GM21619 (cell line): Measurements from ENCODE around the gene GUSB.
"Not testable (repeated sequence)": the region's sequence is repeated elsewhere in the genome, so short reads cannot be mapped to it uniquely, and the experiment has no call there.

Experiments
- ATAC-seq: cut with Tn5 transposase; IDR thresholded peaks from one replicate; pipeline ENCODE4 v1.9.1; 2021; ENCODE audit not compliant: unreplicated experiment

GUSB gene

DNA sequence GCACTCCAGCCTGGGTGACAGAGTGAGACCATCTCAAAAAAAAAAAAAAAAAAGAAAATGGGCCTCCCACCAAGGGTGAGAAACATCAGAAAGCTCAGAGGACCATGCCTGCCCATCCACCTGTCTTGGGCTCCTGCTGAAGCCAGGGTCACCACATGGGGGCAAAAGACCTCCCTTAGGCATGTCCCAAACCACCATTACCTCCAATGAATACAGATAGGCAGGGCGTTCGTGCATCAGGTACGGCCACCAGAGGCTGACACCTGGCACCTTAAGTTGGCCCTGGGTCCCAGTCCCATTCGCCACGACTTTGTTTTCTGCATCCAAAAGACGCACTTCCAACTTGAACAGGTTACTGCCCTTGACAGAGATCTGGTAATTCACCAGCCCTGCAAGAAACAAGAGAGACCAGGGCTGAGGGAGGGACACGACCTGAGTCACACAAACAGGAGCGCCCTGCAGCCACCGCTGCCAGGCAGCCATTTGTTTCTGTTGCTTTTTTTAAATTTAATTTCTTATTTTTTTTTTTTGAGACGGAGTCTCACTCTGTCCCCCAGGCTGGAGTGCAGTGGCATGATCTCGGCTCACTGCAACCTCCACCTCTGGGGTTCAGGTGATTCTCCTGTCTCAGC, 6.1 kb downstream of the GUSB start:
- no peak for ATAC-seq

DNA sequence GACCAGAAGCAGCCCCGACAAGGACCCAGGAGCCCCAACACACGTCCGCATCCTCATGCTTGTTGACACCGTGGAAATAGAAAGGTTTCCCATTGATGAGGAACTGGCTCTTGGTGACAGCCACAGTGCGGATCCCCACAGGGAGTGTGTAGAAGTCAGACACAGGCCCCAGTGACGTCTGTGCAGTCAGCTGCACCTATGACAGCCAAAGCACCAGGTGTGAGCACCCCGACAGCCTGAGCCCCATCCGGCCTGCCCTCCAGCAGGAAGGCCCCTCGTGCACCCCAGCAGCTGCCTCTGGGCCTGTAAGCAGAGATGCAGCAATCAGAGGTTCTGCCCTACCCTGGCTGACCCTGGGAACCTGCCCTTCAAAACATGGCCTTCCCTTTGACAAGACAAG, 7.1 kb downstream of the GUSB start:
- no peak for ATAC-seq

DNA sequence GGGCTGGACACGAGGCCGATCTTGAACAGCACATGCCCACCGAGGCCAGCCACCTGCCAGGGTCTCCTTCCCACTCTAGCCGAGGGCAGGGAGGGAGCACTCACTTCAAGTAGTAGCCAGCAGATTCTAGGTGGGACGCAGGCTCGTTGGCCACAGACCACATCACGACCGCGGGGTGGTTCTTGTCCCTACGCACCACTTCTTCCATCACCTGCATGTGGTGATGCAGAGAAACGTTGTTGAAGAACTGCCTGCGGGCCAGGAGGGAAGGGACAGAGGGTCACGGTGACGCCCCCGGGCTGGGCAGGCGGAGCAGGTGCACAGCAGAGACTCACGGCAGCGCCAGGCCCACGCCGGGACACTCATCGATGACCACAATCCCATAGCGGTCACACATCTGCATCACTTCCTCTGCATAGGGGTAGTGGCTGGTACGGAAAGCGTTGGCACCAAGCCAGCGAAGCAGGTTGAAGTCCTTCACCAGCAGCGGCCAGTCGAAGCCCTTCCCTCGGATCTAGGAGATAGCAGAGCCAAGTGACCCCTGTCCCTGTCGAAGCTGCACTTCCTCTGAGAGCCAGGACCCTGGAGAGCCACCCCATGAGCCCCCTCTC, 7.7 kb downstream of the GUSB start:
- no peak for ATAC-seq

DNA sequence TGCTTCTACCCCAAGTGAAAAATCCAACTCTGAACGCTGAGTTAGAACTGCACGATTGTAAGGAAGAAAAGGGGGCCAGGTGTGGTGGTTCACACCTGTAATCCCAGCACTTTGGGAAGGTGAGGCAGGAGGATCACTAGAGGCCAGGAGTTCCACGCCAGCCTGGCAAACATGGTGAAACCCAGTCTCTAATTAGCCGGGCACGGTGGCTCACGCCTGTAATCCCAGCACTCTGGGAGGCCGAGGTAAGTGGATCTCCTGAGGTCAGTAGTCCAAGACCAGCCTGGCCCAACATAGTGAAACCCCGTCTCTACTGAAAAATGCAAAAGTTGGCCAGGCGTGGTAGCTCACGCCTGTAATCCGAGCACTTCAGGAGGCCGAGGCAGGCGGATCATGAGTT, 9.0 kb downstream of the GUSB start:
- no peak for ATAC-seq

DNA sequence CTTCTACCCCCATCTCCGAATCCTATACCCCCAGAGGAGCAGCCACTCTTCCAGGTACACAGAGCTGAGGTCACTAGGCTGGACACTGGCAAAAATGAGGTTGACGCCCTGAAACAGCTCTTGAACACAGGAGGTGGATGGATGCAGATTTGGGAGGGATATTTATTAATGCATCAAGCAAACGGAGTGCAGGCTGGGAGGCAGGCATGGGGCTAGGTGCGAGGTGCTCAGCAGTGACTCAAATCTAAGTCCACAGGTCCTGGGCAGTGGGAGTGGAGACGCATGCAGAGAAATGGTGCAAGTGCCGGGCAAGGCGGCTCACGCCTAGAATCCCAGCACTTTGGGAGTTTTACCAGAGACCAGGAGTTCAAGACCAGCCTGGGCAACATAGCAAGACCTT, 11.0 kb downstream of the GUSB start:
- no peak for ATAC-seq

DNA sequence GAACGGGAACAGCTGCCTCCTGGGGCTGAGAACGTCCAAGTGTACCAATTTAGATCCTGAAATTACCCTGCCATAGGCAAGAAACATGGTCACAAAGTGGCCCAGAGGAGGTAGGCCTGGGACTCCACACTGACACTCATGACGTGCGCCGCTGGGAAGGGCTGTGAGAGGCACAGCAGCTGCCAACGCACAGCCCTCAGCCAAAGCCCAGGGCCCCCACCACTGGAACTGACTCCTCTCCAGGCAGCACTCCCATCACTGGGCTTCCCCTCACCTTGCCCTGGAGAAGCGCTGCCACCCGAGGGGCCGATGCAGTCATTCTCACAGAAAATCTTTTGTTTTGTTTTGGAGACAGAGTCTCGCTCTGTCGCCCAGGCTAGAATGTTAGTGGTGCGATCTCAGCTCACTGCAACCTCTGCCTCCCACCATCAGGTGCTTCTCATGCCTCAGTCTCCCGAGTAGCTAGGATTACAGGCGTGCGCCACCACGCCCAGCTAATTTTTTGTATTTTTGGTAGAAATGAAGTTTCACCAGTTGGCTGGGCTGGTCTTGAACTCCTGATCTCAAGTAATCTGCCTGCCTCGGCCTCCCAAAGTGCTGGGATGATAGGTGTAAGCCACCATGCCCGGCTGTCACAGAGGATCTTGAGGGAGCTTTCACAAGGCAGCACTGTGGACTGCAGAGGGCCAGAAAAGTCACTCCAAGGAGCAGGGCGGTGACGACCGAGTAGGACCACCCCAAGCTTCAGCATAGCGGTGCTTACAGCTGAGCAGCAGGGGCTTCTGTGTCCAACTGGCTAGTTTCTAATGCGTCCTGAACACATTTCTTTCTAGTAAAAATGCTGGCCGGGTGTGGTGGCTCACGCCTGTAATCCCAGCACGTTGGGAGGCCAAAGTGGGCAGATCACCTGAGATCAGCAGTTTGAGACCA, 13.5 kb downstream of the GUSB start:
- no peak for ATAC-seq

DNA sequence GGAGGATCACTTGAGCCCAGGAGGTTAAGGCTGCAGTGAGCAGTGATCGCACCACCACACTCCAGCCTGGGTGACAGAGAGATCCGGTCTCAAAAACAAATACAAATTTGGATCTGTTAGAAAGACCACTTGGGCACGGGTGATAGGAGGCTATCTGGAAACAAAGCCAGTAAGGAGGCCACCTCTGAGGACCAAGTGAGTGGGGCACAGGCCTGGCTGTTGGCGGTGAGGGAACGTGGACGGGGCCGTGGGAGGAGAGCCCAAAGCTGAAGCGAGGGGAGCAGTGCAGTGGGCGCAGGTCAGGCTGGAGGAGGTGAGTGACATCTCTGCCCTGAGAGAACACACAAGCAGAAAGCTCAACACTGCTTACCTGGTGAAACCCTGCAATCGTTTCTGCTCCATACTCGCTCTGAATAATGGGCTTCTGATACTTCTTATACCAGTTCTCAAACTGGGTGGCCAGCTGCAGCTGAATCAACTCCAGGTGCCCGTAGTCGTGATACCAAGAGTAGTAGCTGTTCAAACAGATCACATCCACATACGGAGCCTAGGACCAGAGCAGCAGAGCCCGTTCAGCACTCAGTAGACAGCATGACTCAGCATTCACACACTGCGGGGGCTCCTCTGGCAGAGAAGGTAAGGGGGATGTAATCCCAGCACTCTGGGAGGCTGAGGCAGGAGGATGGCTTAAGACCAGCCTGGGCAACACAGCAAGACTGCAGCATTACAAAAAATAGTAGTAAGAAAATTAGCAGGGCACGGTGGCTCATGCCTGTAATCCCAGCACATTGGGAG, 14.5 kb downstream of the GUSB start:
- no peak for ATAC-seq

DNA sequence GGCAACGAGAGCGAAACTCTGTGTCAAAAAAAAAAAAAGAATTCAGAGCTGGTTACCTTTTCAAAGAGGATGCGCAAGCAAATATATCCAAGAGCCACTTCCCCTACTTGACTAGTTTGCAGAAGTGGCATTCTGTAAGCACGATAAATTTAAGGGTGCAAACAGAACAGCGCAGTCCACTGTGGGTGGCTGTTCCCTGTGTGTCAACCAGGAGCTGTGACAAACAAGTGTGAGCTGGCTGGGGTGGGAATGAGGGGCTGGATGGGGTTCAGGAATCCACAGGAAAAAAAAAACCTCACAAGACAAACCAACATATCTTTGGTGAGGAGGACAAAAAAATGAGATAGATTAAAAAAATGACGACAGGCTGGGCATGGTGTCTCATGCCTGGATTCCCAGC, 15.9 kb downstream of the GUSB start:
- ATAC-seq = no peak

DNA sequence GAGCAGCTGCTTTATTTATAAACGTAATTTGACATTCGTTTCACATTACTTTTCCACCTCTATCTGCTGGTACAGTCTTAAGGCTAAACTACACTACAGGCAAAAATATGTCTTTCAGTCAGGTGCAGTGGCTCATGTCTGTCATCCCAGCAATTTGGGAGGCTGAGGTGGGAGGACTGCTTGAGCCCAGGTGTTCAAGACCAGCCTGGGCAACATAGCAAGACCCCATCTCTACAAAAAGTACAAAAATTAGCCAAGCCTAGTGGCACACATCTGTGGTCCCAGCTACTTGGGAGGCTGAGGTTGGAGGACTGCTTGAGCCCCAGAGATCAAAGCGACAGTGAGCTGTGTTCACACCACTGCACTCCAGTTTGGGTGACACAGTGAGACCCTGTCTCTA, 17.3 kb downstream of the GUSB start:
- ATAC-seq = not testable (repeated sequence)

DNA sequence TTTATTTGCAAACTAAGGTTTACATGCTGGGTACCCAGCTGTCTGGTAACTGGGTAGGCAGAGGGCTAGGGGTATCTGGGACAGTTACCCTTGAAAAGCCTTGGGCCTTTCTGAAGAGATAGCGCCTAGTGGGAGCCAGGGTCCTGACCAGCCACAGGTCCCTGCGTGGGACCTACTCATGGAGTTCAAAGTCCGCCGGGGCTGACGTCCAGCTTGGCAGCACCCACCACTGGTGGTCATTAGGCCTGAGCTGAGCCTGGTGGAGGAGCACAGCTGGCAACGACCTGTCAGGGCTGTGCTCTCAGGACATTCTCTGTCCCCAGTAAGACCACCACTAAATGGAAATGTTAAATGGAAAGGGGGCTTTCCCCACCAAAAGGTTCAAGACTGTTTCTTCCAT, 20.0 kb downstream of the GUSB start:
- ATAC-seq = no peak

DNA sequence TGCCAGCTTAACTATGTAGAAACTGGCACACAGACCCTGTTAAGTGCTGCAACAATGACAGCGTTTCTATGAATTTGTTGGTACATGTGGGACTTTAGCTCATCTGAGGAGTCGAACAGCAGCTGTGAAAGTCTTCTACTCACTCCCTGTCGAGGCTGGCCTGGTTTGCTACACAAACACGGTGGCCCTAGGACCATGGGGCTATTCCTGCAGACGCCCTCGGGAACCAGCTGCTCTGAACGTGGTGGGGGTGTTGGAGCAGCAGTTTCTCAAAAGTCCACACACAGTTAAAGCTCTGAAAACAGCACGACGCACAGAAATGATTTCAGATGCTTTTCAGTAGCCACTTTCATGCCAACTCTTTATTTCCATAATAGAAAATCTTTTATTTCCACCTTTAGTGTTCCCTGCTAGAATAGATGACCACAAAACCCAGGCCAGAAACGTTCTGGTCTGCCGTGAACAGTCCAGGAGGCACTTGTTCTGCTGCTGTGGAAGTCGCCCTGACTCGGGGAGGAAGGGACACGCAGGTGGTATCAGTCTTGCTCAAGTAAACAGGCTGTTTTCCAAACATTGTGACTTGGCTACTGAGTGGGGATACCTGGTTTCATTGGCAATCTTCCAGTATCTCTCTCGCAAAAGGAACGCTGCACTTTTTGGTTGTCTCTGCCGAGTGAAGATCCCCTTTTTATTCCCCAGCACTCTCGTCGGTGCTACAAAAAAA, 21.5 kb downstream of the GUSB start:
- ATAC-seq = no peak

DNA sequence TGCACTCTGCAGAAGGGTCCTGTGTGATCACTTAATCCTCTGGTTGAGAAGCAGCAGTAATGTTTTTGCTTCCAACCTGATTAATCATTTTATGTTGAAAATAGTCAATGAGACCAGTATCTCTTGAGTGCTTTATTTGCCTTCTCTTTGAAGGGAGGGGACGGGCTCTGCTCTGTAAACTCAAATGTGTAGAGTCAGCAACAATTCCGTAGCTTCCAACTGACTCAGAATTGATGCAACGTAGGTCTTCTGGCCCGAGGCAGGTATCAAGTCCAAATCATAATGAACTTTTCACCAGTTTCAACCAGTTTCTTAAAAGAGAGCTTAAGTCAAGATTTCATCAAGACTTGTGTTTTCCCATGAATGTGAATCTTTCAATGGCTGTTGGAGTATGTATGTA, 26.3 kb downstream of the GUSB start:
- ATAC-seq = no peak

DNA sequence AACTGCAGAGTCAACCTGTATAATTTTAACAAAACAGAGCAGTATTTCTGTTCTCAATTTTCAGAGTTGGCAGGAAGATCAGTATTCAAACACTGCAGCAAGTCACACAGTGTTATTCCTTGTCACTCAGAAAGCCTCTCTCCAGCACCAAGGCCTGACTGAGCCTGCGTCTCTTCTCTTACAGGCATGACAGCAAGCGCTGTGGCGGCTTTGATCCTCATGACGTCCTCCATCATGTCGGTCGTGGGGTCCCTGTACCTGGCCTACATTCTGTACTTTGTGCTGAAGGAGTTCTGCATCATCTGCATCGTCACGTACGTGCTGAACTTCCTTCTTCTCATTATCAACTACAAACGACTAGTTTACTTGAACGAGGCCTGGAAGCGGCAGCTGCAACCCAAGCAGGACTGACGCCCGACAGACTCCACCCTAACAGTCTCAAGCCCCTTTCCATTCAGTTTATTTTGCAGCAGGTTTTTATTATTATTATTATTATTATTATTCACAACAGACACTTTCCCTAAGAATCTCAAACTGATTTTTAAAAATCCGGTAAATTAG, 28.0 kb downstream of the GUSB start:
- ATAC-seq = no peak

DNA sequence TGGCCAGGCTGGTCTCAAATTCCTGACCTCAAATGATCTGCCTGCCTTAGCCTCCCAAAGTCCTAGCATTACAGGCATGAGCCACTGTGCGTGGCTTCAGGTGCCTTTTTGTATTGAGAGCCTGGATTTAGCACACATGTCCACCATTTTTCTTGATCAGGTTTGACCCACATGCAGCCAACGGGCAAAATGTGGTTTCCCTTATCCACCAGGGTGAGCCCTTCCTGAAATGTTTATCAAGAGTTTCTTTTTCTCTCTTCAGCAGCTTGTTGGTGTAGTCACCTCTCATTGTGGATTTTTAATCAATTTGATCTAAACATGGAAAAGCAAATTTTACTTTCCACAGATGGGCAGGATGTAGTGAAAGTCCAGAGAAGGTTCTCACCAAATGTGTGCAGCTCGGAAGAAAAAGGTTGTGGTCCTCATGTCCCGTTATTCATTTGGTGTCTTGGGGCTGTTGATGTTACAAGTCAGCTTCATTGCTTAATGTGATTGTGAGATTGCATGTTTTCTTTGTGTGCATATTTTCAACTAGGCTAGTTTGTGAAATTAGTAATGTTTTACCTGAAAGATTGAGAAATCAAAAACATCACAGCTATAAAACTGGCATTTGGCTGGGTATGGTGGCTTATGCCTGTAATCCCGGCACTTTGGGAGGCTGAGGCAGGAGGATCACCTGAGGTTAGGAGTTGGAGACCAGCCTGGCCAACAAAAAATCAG, 28.9 kb downstream of the GUSB start:
- ATAC-seq = no peak

DNA sequence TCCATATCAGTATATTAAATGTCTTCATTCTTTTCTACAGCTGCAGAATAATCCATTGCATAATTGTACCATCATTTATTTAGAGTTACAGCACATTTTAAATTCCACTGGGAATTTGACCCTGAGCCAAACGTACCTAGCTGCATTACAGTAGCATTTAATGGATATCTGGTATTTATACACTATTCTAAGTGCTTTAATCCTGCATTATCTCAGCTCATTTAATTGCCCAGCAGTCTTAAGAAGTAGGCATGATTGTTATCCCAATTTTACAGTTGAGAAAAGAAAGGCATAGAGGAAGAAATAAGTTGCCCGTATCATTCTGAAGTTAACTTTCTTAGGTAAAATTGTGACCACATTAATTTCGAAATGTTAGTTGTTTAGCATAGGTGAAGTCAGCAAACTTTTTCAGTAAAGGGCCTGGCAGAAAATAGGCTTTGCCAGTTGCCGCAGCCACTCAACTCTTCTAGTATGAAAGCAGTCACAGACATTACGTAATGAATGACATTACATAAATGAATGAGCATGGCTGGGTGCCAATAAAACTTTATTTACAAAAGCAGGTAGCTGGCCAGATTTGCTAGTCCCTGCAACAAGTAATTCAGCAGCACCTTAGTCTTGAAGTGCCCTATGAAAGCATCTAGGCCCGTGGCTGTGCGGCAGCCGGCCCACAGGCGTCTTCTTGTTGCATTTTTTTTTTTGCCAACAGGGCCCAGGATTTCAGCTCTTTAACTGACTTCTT, 30.0 kb downstream of the GUSB start:
- ATAC-seq = no peak

DNA sequence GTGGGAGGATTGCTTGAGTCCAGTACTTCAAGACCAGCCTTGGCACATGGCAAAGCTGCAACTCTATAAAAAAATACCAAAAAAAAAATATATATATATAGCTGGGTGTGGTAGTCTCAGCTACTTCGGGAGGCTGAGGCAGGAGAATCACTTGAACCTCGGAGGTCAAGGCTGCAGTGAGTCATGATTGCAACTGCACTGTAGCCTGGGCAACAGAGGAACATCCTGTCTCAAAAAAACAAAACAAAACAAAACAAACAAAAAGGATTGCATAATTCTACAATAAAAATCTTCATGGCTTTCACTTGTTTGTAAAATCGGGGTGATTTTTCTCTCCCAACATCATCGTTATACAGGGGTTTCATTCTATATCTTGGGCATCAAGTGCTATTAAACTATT, 35.1 kb downstream of the GUSB start:
- ATAC-seq = no peak

DNA sequence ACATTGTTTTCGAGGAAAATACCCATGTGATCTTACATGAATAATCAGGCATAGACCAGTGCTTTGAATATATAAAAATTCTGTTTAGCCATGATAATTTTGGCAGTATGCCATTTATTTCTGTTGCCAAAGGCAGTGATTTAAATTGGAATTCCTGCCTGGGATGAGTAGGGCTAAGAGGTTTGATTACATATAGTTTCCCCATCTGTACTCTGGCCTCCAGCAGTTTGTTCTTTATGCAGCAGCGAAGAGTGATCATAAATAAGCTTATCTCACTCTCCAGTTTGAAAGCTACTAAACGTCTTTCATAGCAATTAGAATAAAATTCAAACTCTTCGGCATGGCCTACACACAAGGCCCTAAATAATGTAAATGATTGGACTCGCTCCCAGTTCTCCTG, 36.2 kb downstream of the GUSB start:
- not testable (repeated sequence) for ATAC-seq

DNA sequence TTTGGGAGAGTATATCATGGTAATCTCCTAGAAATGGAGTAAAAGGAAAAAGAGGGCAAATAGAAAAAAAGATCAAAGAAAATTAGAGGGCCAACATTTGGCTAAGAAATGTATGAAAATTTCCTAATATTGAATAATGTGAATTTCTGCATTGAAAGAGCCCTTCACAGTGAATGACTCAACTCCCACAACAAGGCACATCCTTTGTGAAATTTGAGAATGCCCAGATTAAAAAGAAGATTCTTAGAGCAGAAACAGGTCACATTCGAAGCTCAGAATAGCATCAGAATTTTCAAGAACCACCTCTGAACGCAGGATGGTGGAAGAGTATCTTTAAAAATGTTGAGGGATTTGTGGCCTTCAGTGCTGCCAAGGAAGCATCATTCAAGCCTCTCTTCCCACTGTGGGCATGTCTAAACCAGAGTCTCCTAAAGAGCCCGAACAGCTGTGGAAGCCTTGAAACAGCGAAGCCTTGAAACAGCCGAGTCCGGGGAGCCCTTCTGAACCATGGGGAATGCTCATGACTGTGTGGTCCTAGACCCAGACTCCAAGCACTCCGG, 43.6 kb downstream of the GUSB start:
- ATAC-seq = no peak

DNA sequence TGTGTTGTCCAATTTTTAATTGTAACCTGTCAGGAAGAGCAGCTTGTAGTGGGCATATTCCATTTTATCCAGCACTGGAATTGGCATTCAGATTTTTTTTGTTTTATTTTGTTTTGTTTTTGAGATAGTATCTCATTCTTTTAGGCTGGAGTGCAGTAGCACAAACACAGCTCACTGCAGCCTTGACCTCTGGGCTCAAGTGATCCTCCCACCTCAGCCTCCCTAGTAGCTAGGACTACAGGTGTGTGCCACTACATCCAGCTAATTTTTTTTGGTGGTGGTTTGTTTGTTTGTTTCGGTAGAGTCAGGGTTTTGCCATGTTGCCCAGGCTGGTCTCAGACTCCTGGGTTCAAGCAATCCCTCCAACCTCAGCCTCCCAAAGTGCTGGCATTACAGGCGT, 44.7 kb downstream of the GUSB start:
- ATAC-seq = no peak
